Activated CD4-positive, alpha-beta memory T cell treated with anti-CD3 and anti-CD28 coated beads for 36 hours (primary cell): Measurements from ENCODE around the gene SMIM32. TPM values are rescaled to one million over a fixed set of nuclear protein-coding genes. Genes with fewer than 3 reads are reported as not detected.

Source experiments
- CTCF ChIA-PET: fragments of 350-600 bp; sonication (Branson Sonifier 250); formaldehyde crosslinking; loops from one replicate; lab custom pipeline; 2021; ENCODE audit warnings: antibody characterized with exemption, inconsistent platforms; lab: Charles Lee
- POLR2A ChIA-PET: fragments of 350-600 bp; sonication (Branson Sonifier 250); formaldehyde crosslinking; loops from one replicate; lab custom pipeline; 2021; ENCODE audit warnings: antibody characterized with exemption; lab: Charles Lee
- DNase-seq: peaks from one replicate; pipeline ENCODE4 v3.0.0-alpha.2; 2020
- H3K27ac Mint-ChIP-seq: one replicate; pipeline ENCODE4 v1.8.0; 2021; ENCODE audit warnings: mixed read lengths
- H3K27me3 Mint-ChIP-seq: one replicate; pipeline ENCODE4 v1.8.0; 2021; ENCODE audit warnings: mixed read lengths
- H3K36me3 Mint-ChIP-seq: one replicate; pipeline ENCODE4 v1.8.0; 2021; ENCODE audit warnings: mixed read lengths
- H3K4me1 Mint-ChIP-seq: one replicate; pipeline ENCODE4 v1.8.0; 2021; ENCODE audit warnings: low read depth, mixed read lengths
- H3K4me3 Mint-ChIP-seq: one replicate; pipeline ENCODE4 v1.8.0; 2021; ENCODE audit warnings: mild to moderate bottlenecking, mixed read lengths
- H3K9me3 Mint-ChIP-seq: one replicate; pipeline ENCODE4 v1.8.0; 2021; ENCODE audit warnings: mixed read lengths
- intact Hi-C: fragments of 100-400 bp; cut with micrococcal nuclease; formaldehyde crosslinking; loops from one replicate; pipeline ENCODE4 v1.15.1; 2023
- total RNA-seq, 2 experiments: library from RNA; stranded (reverse); gene quantifications; one replicate each; pipeline ENCODE4 v1.2.3, GENCODE V29; 2021

Gene SMIM32
- not detected for total RNA-seq

DNA sequence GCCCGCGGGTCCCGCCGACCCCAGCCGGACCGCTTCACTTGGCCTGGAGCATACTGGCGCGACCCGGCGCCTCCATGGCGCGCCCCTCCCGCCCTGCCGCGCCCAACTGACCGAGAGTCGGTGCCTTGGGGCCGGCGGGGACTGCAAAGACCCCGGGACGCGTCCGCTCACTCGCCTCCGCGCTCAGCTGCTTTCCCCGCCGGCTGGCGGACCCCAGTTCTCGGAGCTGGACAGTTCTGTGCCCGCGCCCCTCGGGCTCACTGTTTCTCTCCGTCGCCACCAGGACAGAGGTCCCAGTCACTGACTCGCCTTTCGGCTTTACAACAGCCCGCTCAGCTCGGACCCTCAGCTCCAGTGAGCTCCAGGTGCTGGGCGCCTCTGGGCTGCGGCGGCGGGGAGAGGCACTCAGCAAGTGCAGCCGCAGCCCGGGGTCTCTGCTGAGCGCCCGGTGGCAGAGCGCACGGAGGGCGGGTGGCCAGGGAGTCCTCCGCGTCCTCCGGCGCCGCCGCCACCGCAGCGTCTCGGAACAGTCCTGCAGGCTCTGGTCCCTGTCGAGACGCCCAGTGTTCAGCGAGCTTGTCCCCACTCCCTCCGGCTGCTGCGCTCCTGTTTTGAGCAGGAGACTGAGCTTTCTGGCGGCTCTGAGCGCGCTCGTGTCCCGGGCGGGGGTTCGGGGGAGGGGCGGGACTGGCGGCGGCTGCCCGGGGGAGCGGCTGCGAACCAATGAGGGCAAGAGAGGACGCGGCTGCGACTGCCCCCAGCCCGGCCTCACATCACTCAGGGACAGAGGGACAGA, at the start of gene SMIM32:
SMIM32 (minus strand) TSS at position 637 of the 796 bp plus-strand sequence. CDS start 638 bp downstream, outside the sequence.
- no peak within 1 kb of the TSS for H3K27ac Mint-ChIP-seq
- intact Hi-C loops, result no loop called here
- DNase-seq, result no peak
- H3K4me1 Mint-ChIP-seq, result peaks cover 3% of the 10 kb centered on the region
- POLR2A ChIA-PET, result no interaction called here
- peaks cover 4% of the 10 kb centered on the region for H3K36me3 Mint-ChIP-seq
- no peaks in the 10 kb centered on the region for H3K9me3 Mint-ChIP-seq
- peaks cover 59% of the 10 kb centered on the region for H3K27me3 Mint-ChIP-seq
- CTCF ChIA-PET, result no interaction called here
- no peak within 1 kb of the TSS for H3K4me3 Mint-ChIP-seq

DNA sequence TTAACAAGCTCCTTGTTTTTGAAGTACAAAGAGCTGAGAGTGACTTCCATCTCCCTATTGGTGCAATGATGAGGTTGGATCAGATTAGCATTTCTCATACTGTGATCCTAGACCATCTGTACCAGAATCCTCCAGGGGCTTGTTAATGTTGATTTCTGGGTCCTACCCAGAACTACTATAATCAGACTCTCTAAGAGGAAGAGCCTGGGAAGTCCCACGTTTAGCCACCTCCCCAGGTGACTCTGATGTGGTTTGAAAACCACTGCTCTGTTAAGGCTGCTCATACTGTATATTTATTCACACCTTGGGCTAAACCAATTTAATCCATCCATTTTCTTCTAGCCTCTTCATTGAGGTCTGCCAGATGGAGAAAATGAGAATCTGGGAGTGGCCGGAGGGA, 49.6 kb upstream of the SMIM32 start:
- H3K27me3 Mint-ChIP-seq, result peaks cover 5% of the 10 kb centered on the region
- H3K36me3 Mint-ChIP-seq, result no peaks in the 10 kb centered on the region
- ChIA-PET CTCF (no interaction called here), POLR2A (no interaction called here)
- intact Hi-C loops, result loop anchor here (10.0 kb wide), 1 partner anchor 532 kb away; no protein-coding TSS in a partner anchor
- no peaks in the 10 kb centered on the region for H3K9me3 Mint-ChIP-seq
- H3K27ac Mint-ChIP-seq, result no peak overlapping the region
- no peak for DNase-seq
- no peak overlapping the region for H3K4me3 Mint-ChIP-seq
- H3K4me1 Mint-ChIP-seq, result peaks cover 1% of the 10 kb centered on the region

DNA sequence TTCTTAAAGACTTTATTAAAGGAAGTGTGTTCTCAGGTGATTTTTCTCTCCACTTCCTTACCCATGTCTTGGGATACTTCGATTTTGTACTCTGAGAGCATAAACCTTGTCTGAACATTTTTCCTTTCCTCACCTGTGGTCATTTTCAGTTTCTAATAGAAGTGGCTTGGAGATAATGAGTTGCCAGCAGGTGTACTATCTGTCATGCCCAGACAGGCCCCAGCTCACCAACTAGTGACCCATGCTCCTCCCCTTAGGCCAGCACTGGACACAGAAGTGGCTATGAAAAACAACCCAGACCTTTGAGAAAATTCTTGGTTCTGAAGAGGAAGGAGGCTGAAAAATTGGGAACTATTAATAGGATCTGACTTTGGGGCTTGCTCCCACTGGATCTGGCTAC, 49.2 kb upstream of the SMIM32 start:
- Mint-ChIP-seq H3K9me3 (no peaks in the 10 kb centered on the region), H3K27ac (no peak overlapping the region), H3K27me3 (peaks cover 5% of the 10 kb centered on the region), H3K4me3 (no peak overlapping the region), H3K4me1 (peaks cover 1% of the 10 kb centered on the region), H3K36me3 (no peaks in the 10 kb centered on the region)
- ChIA-PET CTCF (no interaction called here), POLR2A (no interaction called here)
- DNase-seq, result no peak
- intact Hi-C loops, result loop anchor here (10.0 kb wide), 1 partner anchor 533 kb away; no protein-coding TSS in a partner anchor

DNA sequence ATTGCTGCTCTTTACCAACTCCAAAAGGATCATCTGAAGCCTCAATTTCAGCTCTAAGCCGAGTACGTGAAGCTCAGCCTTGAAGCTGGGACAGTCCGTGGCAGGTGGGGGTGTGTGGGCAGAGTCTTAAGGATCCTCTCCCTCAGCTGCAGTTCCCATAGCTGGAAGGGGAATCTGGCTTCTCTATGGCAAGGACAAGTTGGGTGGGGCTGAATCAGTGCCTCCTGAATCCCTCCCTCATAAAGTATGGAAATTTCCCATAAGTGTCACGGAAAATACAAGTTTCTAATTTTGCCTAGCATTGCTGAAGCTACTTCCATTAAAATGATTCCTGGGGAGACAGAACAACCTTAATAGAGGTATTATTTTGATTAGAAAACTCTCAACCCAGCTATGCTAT, 47.9 kb upstream of the SMIM32 start:
- POLR2A ChIA-PET, result no interaction called here
- CTCF ChIA-PET, result no interaction called here
- Mint-ChIP-seq H3K27me3 (peaks cover 4% of the 10 kb centered on the region), H3K36me3 (no peaks in the 10 kb centered on the region), H3K9me3 (no peaks in the 10 kb centered on the region), H3K4me3 (no peak overlapping the region), H3K4me1 (peaks cover 1% of the 10 kb centered on the region), H3K27ac (no peak overlapping the region)
- DNase-seq, result no peak
- intact Hi-C loops, result loop anchor here (10.0 kb wide), 1 partner anchor 534 kb away; no protein-coding TSS in a partner anchor

DNA sequence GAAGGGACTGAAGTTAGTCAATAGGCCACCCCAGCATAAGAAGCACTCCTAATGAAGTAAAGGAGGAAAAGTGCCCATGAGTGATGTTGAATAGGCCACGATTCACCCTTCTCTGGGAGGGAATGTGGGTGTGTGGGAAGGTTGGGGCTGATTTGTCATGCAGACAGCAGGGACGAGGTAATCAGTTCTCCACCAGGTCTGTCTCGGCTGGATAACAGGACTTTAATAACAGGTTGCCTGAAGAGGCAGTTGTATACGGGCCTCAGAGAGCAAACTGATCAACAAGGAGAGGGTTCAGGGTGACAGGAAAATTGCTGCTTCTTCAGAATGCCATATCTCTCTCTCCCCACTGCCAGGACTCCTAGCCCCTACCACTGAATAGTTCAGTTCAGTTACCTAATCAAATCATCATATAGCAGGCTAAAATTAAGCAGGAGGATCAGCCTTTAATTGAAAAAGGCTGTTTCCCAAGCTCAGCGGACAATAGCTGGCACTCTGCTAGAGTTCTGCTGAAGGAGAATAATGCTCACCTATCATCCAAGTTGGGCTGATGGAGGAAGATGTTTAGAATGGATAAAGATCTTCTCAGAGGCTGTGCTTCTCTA, 43.6 kb upstream of the SMIM32 start:
- ChIA-PET POLR2A (no interaction called here), CTCF (no interaction called here)
- H3K27ac Mint-ChIP-seq, result no peak overlapping the region
- H3K4me1 Mint-ChIP-seq, result no peaks in the 10 kb centered on the region
- DNase-seq, result no peak
- peaks cover 4% of the 10 kb centered on the region for H3K27me3 Mint-ChIP-seq
- H3K4me3 Mint-ChIP-seq, result no peak overlapping the region
- no peaks in the 10 kb centered on the region for H3K9me3 Mint-ChIP-seq
- no peaks in the 10 kb centered on the region for H3K36me3 Mint-ChIP-seq
- intact Hi-C loops, result no loop called here

DNA sequence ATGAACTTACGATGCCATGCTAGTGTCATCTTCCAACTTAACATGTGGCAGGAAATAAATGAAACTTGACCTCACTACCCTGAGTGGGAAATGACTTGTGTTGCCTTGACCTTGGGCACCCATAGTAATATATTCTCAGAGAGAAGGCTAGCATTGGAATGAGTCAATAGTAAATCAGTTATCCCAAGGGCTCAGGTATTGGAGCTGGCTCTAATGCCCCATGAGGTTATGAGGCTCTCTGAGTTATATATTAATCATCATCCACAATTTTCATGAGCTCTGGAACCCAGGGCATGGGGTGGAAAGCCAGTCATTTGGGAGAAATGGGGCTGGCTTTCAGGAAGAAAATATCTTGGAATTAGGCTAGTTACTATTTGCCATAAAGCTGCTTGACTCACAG, 42.4 kb upstream of the SMIM32 start:
- Mint-ChIP-seq H3K27ac (no peak overlapping the region), H3K9me3 (no peaks in the 10 kb centered on the region), H3K36me3 (no peaks in the 10 kb centered on the region), H3K4me1 (no peaks in the 10 kb centered on the region), H3K4me3 (no peak overlapping the region), H3K27me3 (peaks cover 4% of the 10 kb centered on the region)
- intact Hi-C loops, result no loop called here
- DNase-seq, result no peak
- ChIA-PET POLR2A (no interaction called here), CTCF (no interaction called here)

DNA sequence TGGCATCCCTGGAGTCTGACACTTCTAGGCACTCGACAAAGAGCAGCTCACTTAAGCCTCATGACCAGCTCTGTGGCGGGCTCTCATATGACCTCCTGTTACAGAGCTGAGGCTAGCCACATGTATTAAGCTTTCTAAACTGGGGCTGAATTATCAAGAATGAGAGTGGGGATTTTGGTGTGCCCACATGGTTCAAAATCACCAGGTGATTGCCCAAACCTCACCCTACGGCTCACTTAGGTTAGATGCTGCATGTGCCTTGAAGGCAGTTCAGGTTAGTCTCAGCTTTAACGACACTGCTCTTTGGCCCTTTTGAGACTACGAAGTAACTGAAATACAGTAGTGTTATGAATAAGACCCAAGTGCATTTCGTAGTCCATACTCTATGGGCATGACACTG, 39.4 kb upstream of the SMIM32 start:
- no peaks in the 10 kb centered on the region for H3K36me3 Mint-ChIP-seq
- no peak for DNase-seq
- ChIA-PET POLR2A (no interaction called here), CTCF (no interaction called here)
- no peaks in the 10 kb centered on the region for H3K9me3 Mint-ChIP-seq
- no peak overlapping the region for H3K27ac Mint-ChIP-seq
- intact Hi-C loops, result no loop called here
- no peak overlapping the region for H3K4me3 Mint-ChIP-seq
- no peaks in the 10 kb centered on the region for H3K4me1 Mint-ChIP-seq
- H3K27me3 Mint-ChIP-seq, result peaks cover 10% of the 10 kb centered on the region

DNA sequence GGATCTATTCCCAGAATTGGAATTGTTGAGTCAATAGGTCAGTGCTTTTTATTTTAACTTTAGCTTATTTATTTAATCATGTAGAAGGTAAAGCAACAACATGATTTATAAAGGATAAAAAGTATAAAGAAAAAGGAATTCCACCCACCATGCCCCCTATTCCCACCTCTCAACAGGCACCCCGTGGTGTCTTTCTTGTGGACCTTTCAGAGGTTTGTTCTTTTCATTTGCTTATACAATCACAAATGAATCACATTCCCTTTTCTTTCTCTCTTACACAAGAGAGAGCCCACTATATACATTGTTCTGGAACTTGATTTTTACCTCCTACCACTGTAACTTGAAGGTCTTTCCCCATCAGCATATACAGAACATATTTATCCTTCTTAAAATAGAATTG, 37.2 kb upstream of the SMIM32 start:
- H3K9me3 Mint-ChIP-seq, result no peaks in the 10 kb centered on the region
- no peaks in the 10 kb centered on the region for H3K36me3 Mint-ChIP-seq
- no peak overlapping the region for H3K4me3 Mint-ChIP-seq
- POLR2A ChIA-PET, result no interaction called here
- H3K27me3 Mint-ChIP-seq, result peaks cover 10% of the 10 kb centered on the region
- no peak overlapping the region for H3K27ac Mint-ChIP-seq
- DNase-seq, result no peak
- intact Hi-C loops, result no loop called here
- CTCF ChIA-PET, result no interaction called here
- H3K4me1 Mint-ChIP-seq, result no peaks in the 10 kb centered on the region

DNA sequence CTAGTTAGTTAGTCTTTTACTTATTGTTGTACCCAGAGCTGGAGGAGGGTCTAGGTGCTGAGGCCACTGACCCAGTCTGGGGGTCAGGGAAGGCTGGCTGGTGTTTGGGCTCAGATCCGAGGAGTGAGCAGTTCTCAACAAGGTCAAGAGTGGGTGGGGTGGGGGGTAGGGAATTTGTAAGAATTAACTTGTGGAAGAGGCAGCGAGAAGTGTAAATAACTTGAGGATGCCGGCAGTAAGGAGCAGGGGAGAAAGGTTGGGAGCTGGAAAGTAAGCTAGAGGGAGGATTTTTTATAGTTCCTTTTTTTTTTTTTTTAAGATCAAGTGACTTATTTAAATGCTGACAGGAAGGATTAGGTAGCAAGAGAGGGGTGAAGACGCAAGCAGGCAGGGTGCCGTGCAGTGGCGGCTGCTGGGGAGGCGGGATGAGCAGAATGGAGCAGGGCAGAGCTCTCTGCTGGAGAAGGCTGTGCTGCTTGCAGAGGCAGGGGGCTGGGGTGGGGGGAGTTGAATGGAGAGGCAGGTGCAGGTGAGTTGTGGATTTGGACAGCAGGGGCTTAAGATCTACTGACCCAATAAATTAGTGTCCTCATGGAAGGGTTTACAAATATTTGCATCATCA, 35.3 kb upstream of the SMIM32 start:
- intact Hi-C loops, result no loop called here
- H3K4me1 Mint-ChIP-seq, result no peaks in the 10 kb centered on the region
- ChIA-PET CTCF (no interaction called here), POLR2A (no interaction called here)
- H3K4me3 Mint-ChIP-seq, result no peak overlapping the region
- no peaks in the 10 kb centered on the region for H3K36me3 Mint-ChIP-seq
- H3K27me3 Mint-ChIP-seq, result peaks cover 14% of the 10 kb centered on the region
- no peak overlapping the region for H3K27ac Mint-ChIP-seq
- no peak for DNase-seq
- no peaks in the 10 kb centered on the region for H3K9me3 Mint-ChIP-seq

DNA sequence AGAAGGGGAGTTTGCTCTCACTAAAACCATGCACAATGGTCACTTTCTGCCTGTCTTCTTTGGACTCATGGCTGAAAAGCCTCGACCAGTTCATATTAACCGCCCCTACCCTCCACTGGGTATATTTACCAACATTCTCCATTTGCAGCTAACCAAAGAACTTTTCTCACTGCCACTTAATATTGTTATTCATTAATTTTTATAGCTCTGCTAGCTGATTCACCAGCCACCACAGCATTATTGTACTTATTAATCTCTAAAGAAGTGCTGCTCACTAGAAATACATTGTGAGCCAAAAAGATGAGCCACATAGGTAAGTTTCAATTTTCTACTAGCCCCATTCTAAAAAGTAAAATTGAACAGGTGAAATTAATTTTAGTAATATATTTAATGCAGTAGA, 33.4 kb upstream of the SMIM32 start:
- Mint-ChIP-seq H3K27me3 (peaks cover 17% of the 10 kb centered on the region), H3K4me1 (no peaks in the 10 kb centered on the region), H3K4me3 (no peak overlapping the region), H3K27ac (no peak overlapping the region), H3K9me3 (peaks cover 4% of the 10 kb centered on the region), H3K36me3 (no peaks in the 10 kb centered on the region)
- ChIA-PET POLR2A (no interaction called here), CTCF (no interaction called here)
- no peak for DNase-seq
- intact Hi-C loops, result no loop called here

DNA sequence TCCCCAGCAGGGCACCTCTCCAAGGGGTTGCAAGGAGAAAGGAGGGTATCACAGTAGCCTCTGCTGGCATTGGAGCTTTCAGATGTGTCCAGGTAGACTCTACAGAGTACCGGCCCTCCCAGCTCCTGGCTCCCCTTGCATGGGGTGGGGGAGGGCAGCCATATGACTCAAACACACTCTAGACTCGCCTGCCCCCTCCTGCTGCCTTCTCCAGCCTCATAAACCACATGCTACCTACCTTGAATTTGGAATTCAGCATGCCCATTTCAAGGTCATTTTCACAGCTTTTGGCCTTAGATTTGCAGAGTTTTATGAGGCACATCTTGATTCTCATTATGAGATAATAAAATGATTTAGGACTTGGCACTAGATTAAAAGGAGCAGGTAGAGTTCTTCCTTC, 32.8 kb upstream of the SMIM32 start:
- H3K9me3 Mint-ChIP-seq, result peaks cover 8% of the 10 kb centered on the region
- ChIA-PET CTCF (interaction anchor here (0.8 kb wide), 1 partner anchor 14 kb away, joined by 4 read pairs; no protein-coding TSS in a partner anchor), POLR2A (no interaction called here)
- peaks cover 17% of the 10 kb centered on the region for H3K27me3 Mint-ChIP-seq
- no peak overlapping the region for H3K27ac Mint-ChIP-seq
- no peaks in the 10 kb centered on the region for H3K4me1 Mint-ChIP-seq
- no peak overlapping the region for H3K4me3 Mint-ChIP-seq
- intact Hi-C loops, result no loop called here
- DNase-seq, result no peak
- no peaks in the 10 kb centered on the region for H3K36me3 Mint-ChIP-seq

DNA sequence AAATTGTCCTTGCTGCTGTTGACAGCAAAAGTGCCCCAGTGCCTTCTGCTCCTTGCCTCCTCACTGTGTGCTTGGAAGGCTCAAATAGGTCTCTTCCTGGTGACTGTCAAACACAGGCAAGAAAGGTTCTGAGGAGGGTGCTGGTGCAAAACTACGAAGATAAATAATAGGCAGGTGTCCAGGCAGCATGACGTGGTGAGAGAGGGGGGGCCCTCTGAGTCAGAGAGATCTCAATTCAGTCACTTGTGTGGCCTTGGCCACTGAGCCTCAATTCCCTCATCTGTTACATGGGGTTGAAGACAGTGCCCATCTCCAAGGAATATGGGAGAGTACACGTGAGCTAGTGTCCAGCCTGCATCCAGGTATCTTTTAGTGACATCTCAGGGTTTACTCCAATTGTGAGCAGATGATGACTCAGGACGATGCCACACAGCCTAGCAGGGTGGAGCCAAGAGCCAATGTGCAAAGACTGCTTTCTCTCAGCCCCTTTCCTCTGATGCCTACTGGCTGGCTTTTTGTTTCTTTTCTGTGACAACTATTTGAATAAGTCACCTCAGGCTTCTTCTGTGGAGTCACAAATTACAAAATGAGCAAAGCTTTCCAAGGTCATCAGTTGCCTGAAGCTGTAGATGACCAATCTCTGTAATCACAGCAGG, 29.7 kb upstream of the SMIM32 start:
- H3K4me1 Mint-ChIP-seq, result no peaks in the 10 kb centered on the region
- H3K27ac Mint-ChIP-seq, result no peak overlapping the region
- ChIA-PET POLR2A (no interaction called here), CTCF (no interaction called here)
- DNase-seq, result no peak
- intact Hi-C loops, result no loop called here
- H3K27me3 Mint-ChIP-seq, result peaks cover 11% of the 10 kb centered on the region
- H3K4me3 Mint-ChIP-seq, result no peak overlapping the region
- H3K36me3 Mint-ChIP-seq, result no peaks in the 10 kb centered on the region
- H3K9me3 Mint-ChIP-seq, result peaks cover 15% of the 10 kb centered on the region
